H1 (cell line): Measurements from ENCODE around the gene DPH5. TPM values are rescaled to one million over a fixed set of nuclear protein-coding genes. Genes with fewer than 3 reads are reported as not detected.

Experiments
- KDM5A ChIP-seq: fragments of 200-600 bp; IDR thresholded peaks from 2 replicates; pipeline ENCODE4 v1.7.1; 2012; ENCODE audit warnings: mild to moderate bottlenecking, low read length, inconsistent platforms, mixed read lengths
- NRF1 ChIP-seq: IDR thresholded peaks from 2 replicates; pipeline ENCODE4 v1.6.1; 2011; ENCODE audit warnings: mild to moderate bottlenecking, low read depth, low read length, improper control_type of control experiment
- POLR2A ChIP-seq, 2 experiments: IDR thresholded peaks; 1 replicate in 1 of 2; 2 replicates in 1 of 2; pipeline ENCODE4 v1.6.1; 2011; ENCODE audit warnings: low read depth in 2 of 2, low read length in 2 of 2, mild to moderate bottlenecking in 2 of 2; ENCODE audit errors: control extremely low read depth in 1 of 2
- polyA plus RNA-seq, 7 experiments: library from polyadenylated mRNA; depleted of rRNA in 3 of 7; stranded (reverse) in 5 of 7; unstranded in 2 of 7; fragments of >200 nt in 5 of 7; fragments of 200-250 nt in 2 of 7; gene quantifications; 1 replicate in 5 of 7; 2 replicates in 1 of 7; 4 replicates in 1 of 7; pipeline versions ENCODE4 v1.2.1 to v1.2.3, GENCODE V29; 2011 to 2013; ENCODE audit warnings: missing spikeins in 2 of 7, mixed read lengths in 2 of 7
- total RNA-seq: library from RNA; stranded (reverse); fragmentation: NEBNext Ultra II Directional; extraction: Animal tissue kit (Norgen Biotek cat#: 25700); gene quantifications from 2 replicates; pipeline ENCODE4 v1.2.1, GENCODE V29; 2021

Gene DPH5
- total and polyA plus RNA-seq, 2 of the 8 experiments (the other 6 are each of a cell fraction or from before 2014, with no cell fraction given), result 67.7 to 106 TPM

DNA sequence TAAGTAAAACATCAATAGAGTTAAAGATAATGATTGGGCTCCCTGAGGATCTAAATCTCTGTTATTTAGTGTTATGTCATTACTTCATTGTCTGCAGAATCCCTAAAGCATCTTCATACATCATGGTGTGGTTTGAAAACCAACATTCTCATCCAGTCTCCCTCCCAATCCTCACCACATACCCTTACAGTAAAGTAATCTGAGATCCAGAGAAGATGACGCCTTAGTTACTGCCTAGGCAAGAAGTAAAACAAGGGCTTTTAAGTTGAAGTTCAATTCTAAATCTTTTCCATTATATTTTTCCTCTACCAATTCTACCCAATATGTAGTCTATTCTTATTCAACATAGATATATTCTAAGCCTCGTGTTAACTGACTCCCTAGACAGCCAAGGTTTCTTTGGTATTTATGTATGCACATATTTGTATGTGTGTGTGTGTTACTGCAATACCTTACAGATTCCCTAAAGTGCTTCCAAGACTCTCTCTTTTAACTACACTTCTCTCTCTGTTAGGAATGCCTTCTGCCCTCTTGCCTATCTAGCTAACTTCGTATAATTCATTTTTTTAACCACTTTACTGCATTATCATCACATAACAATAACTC, 17.3 kb downstream of the DPH5 start (continued):
- no peak for TF ChIP-seq NRF1
- TF ChIP-seq KDM5A, result no peak
- TF ChIP-seq POLR2A (IDR thresholded peaks at IDR 0.05; ENCODE audit: control extremely low read depth in 1 of 2, low read depth in 2 of 2, low read length in 2 of 2), result no peak
- TF ChIP-seq, all 59 proteins: peak for 0
